Neural cell (in vitro differentiated cells): Measurements from ENCODE around the gene MDP1. TPM values are rescaled to one million over a fixed set of nuclear protein-coding genes. Genes with fewer than 3 reads are reported as not detected.

Source experiments
- H2AFZ ChIP-seq: fragments of 200-600, 300-800 bp; sonication (generic), shearing (Covaris generic); 2 replicates; pipeline ENCODE4 v1.6.0; 2014; ENCODE audit warnings: low read depth, mild to moderate bottlenecking, antibody characterized with exemption, low read length, moderate library complexity
- H3F3A ChIP-seq: fragments of 200-600 bp; shearing (Covaris generic); 2 replicates; pipeline ENCODE4 v1.6.1; 2016; ENCODE audit warnings: mild to moderate bottlenecking, moderate library complexity, mixed read lengths, antibody characterized with exemption, low read length; ENCODE audit not compliant: insufficient read depth, poor library complexity, severe bottlenecking
- H3K27ac ChIP-seq: fragments of 200-600, 300-800 bp; sonication (generic), shearing (Covaris generic); 2 replicates; pipeline ENCODE4 v1.5.1; 2014; ENCODE audit warnings: mild to moderate bottlenecking, low read length, moderate library complexity
- H3K27me3 ChIP-seq: fragments of 300-800, 200-600 bp; sonication (generic), shearing (Covaris generic); 2 replicates; pipeline ENCODE4 v1.6.0; 2014; ENCODE audit warnings: mild to moderate bottlenecking, low read depth, low read length, moderate library complexity; ENCODE audit not compliant: insufficient read depth
- H3K36me3 ChIP-seq: fragments of 300-800, 200-600 bp; sonication (generic), shearing (Covaris generic); 2 replicates; pipeline ENCODE4 v1.5.1; 2014; ENCODE audit warnings: mild to moderate bottlenecking, antibody characterized with exemption, low read length, moderate library complexity; ENCODE audit not compliant: insufficient read depth
- H3K4me2 ChIP-seq: fragments of 300-800, 200-600 bp; sonication (generic), shearing (Covaris generic); 2 replicates; pipeline ENCODE4 v1.6.0; 2014; ENCODE audit warnings: mild to moderate bottlenecking, low read length
- H3K4me3 ChIP-seq: fragments of 300-800, 200-600 bp; sonication (generic), shearing (Covaris generic); 2 replicates; pipeline ENCODE4 v1.5.1; 2014; ENCODE audit warnings: mild to moderate bottlenecking, low read length, moderate library complexity
- H3K79me2 ChIP-seq: fragments of 200-600 bp; shearing (Covaris generic); replicated peaks from 2 replicates; pipeline ENCODE4 v1.6.0; 2014; ENCODE audit warnings: mild to moderate bottlenecking, low read length, moderate library complexity; ENCODE audit not compliant: insufficient read depth
- H3K9ac ChIP-seq: fragments of 300-800, 200-600 bp; sonication (generic), shearing (Covaris generic); 2 replicates; pipeline ENCODE4 v1.6.1; 2016; ENCODE audit warnings: mild to moderate bottlenecking, low read length, mixed read lengths
- H3K9me2 ChIP-seq: fragments of 200-600 bp; shearing (Covaris generic); 2 replicates; pipeline ENCODE4 v1.6.1; 2016; ENCODE audit warnings: mild to moderate bottlenecking, low read length, mixed read lengths; ENCODE audit not compliant: insufficient read depth
- H3K9me3 ChIP-seq: fragments of 200-600, 300-800 bp; sonication (generic), shearing (Covaris generic); 2 replicates; pipeline ENCODE4 v1.6.1; 2016; ENCODE audit warnings: mild to moderate bottlenecking, mixed run types, low read length, moderate library complexity, mixed read lengths
- H4K20me1 ChIP-seq: fragments of 200-600 bp; shearing (Covaris generic); 2 replicates; pipeline ENCODE4 v1.6.1; 2016; ENCODE audit warnings: mild to moderate bottlenecking, mixed run types; ENCODE audit not compliant: insufficient read depth
- CTCF ChIP-seq: fragments of 450-650 bp; IDR thresholded peaks from 2 replicates; pipeline ENCODE4 v1.5.1; 2014; ENCODE audit warnings: antibody characterized with exemption, mild to moderate bottlenecking, moderate library complexity; ENCODE audit not compliant: poor library complexity, severe bottlenecking
- EP300 ChIP-seq: fragments of 450-650 bp; conservative IDR thresholded peaks from 2 replicates; pipeline ENCODE4 v1.6.1; 2014; ENCODE audit warnings: antibody characterized with exemption, mild to moderate bottlenecking, moderate library complexity; ENCODE audit not compliant: poor library complexity, severe bottlenecking
- MXI1 ChIP-seq: fragments of 450-650 bp; conservative IDR thresholded peaks from 2 replicates; pipeline ENCODE4 v1.6.1; 2014; ENCODE audit warnings: antibody characterized with exemption, mild to moderate bottlenecking; ENCODE audit not compliant: poor library complexity, severe bottlenecking
- POLR2AphosphoS5 ChIP-seq: IDR thresholded peaks from 2 replicates; pipeline ENCODE4 v1.6.1; 2012
- RAD21 ChIP-seq: fragments of 450-650 bp; conservative IDR thresholded peaks from 2 replicates; pipeline ENCODE4 v1.6.1; 2014; ENCODE audit warnings: antibody characterized with exemption, mild to moderate bottlenecking, moderate library complexity
- REST ChIP-seq: IDR thresholded peaks from 2 replicates; pipeline ENCODE4 v1.6.1; 2012; ENCODE audit warnings: borderline replicate concordance
- SMC3 ChIP-seq: fragments of 450-650 bp; conservative IDR thresholded peaks from 2 replicates; pipeline ENCODE4 v1.6.1; 2014; ENCODE audit warnings: antibody characterized with exemption, mild to moderate bottlenecking, moderate library complexity; ENCODE audit not compliant: poor library complexity
- TAF1 ChIP-seq: IDR thresholded peaks from 2 replicates; pipeline ENCODE4 v1.6.1; 2012; ENCODE audit warnings: low read depth
- polyA plus RNA-seq: library from polyadenylated mRNA; depleted of rRNA; stranded (reverse); fragments of >200 nt; gene quantifications from 2 replicates; pipeline ENCODE4 v1.2.3, GENCODE V29; 2014

Gene MDP1
- polyA plus RNA-seq, 1 donor from 2014 or later, result 94.2 TPM

GRCh38 chr14:24177041-24177825 is 38.6 kb downstream of the MDP1 start:
- Histone ChIP-seq H3K9me2 (no peaks in the 10 kb centered on the region), H3K27ac (no peak overlapping the region)

GRCh38 chr14:24176599-24176998 is 39.3 kb downstream of the MDP1 start:
- no peaks in the 10 kb centered on the region for H3K9me3 ChIP-seq
- no peak overlapping the region for H3K27ac ChIP-seq
- no peak overlapping the region for H2AFZ ChIP-seq
- no peaks in the 10 kb centered on the region for H4K20me1 ChIP-seq
- H3K27me3 ChIP-seq, result no peaks in the 10 kb centered on the region
- H3F3A ChIP-seq, result no peaks in the 10 kb centered on the region
- H3K79me2 ChIP-seq, result no peaks in the 10 kb centered on the region
- no peaks in the 10 kb centered on the region for H3K36me3 ChIP-seq
- TF ChIP-seq REST (no peak), TAF1 (no peak), POLR2AphosphoS5 (no peak), MXI1 (no peak), SMC3 (no peak), CTCF (no peak), EP300 (no peak), RAD21 (no peak)
- H3K9ac ChIP-seq, result no peak overlapping the region
- H3K4me2 ChIP-seq, result no peak overlapping the region
- H3K9me2 ChIP-seq, result no peaks in the 10 kb centered on the region
- H3K4me3 ChIP-seq, result no peak overlapping the region

More at GRCh38 chr14:24177041-24177825, 38.6 kb downstream of the MDP1 start:
- H3F3A ChIP-seq, result no peaks in the 10 kb centered on the region
- no peaks in the 10 kb centered on the region for H3K9me3 ChIP-seq
- H3K9ac ChIP-seq, result no peak overlapping the region
- H3K79me2 ChIP-seq, result no peaks in the 10 kb centered on the region
- no peaks in the 10 kb centered on the region for H3K27me3 ChIP-seq
- TF ChIP-seq REST (no peak), SMC3 (no peak)
- H3K4me3 ChIP-seq, result no peak overlapping the region
- H3K36me3 ChIP-seq, result no peaks in the 10 kb centered on the region
- H2AFZ ChIP-seq, result no peak overlapping the region
- H4K20me1 ChIP-seq, result no peaks in the 10 kb centered on the region
- no peak overlapping the region for H3K4me2 ChIP-seq
